ENCODE data around the gene MREG.

GRCh38 chr2:216049452-216049851, 36.1 kb upstream of the MREG start:
- no peak for TF ChIP-seq RAD21 (IDR thresholded peaks at IDR 0.05; ENCODE audit: low read depth)
- no peak for TF ChIP-seq YY1 (IDR thresholded peaks at IDR 0.05; ENCODE audit: low read depth)
- TF ChIP-seq EGR1 (IDR thresholded peaks at IDR 0.05) = no peak
- no peak for TF ChIP-seq TAF1 (IDR thresholded peaks at IDR 0.05; ENCODE audit: low read depth)
- TF ChIP-seq USF1 (IDR thresholded peaks at IDR 0.05) = no peak
